Measurements from ENCODE around the gene MMADHC.
A peak's percentile ranks its signal among the peaks of the same experiment; 100 is the strongest.

The MMADHC gene

DNA sequence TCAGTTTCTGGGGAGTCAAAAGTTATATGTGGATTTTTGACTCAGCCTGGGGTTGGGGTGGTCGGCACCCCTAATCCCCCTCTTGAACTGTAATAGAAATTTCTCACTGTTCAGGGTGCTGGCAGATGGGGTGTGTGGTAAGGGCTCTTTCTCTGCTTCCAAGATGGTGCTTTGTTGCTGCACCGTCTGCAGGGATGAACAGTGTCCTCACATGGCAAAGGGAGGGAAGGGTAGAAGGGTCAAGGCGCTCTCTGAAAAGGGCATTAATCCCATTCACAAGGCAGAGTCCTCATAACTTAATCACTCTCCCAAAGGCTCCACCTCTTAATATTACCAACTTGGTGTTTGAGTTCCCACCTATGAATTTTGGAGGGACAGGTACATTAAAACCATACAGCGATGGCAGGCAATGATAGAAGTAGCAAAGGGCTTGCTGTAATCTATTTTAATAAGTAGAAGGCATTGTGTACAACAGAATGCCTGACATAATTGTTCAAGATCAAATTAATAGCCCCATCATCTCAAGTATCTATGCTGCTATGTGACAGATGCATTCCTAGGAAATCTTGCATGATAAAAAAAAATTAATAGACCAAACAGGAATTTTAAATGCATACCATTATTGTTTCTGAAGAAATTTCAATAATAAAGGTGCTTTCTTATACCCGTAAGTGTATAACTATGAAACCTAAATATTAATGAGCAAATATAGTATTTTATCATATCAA lies 28.1 kb downstream of the MMADHC start:
- Mint-ChIP-seq H3K9me3 (no peaks in the 10 kb centered on the region), H3K4me1 (no peaks in the 10 kb centered on the region), H3K36me3 (no peaks in the 10 kb centered on the region), H3K27ac (no peak overlapping the region), H3K27me3 (peaks cover 4% of the 10 kb centered on the region), H3K4me3 (no peak overlapping the region)
- ATAC-seq (ENCODE audit: low read depth) (no peak), DNase-seq (ENCODE audit: low spot score in 2 of 2) (no peak)

- Mint-ChIP-seq H3K27me3 (peaks cover 8% of the 10 kb centered on the region), H3K4me1 (no peaks in the 10 kb centered on the region), H3K4me3 (no peak overlapping the region), H3K36me3 (no peaks in the 10 kb centered on the region), H3K9me3 (no peaks in the 10 kb centered on the region), H3K27ac (no peak overlapping the region)
- DNase-seq (ENCODE audit: low spot score in 2 of 2), result no peak
- ATAC-seq (ENCODE audit: low read depth), result no peak
Measured at GRCh38 chr2:149556452-149556851, 31.1 kb downstream of the MMADHC start.

DNA sequence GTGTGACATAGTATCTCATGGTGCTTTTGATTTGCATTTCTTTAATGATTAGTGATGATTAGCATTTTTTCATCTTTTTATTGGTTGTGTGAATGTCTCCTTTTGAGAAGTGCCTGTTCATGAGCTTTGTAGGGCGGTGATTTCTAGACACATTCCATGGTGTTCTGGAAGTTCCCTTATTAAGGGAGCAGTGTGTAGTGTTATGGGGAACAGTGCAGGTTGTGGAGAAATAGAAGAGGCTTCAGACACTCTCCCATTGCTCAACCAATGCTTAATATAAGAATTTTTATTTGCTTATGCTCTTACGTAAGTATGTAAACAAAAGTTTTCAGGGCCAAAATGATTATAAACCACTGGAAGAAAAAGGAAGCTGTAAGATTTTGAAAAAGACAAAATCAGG lies 34.7 kb downstream of the MMADHC start:
- H3K4me1 Mint-ChIP-seq, result no peaks in the 10 kb centered on the region
- no peak overlapping the region for H3K27ac Mint-ChIP-seq
- ATAC-seq (ENCODE audit: low read depth) (no peak), DNase-seq (ENCODE audit: low spot score in 2 of 2) (no peak)
- H3K4me3 Mint-ChIP-seq, result no peak overlapping the region
- H3K27me3 Mint-ChIP-seq, result peaks cover 5% of the 10 kb centered on the region
- no peaks in the 10 kb centered on the region for H3K36me3 Mint-ChIP-seq
- H3K9me3 Mint-ChIP-seq, result peaks cover 1% of the 10 kb centered on the region

- DNase-seq (ENCODE audit: low spot score in 2 of 2) (no peak), ATAC-seq (ENCODE audit: low read depth) (no peak)
- Mint-ChIP-seq H3K27ac (no peak overlapping the region), H3K27me3 (peaks cover 5% of the 10 kb centered on the region), H3K9me3 (peaks cover 1% of the 10 kb centered on the region), H3K4me3 (no peak overlapping the region), H3K36me3 (no peaks in the 10 kb centered on the region), H3K4me1 (no peaks in the 10 kb centered on the region)
Measured at GRCh38 chr2:149552226-149552625, 35.3 kb downstream of the MMADHC start.

DNA sequence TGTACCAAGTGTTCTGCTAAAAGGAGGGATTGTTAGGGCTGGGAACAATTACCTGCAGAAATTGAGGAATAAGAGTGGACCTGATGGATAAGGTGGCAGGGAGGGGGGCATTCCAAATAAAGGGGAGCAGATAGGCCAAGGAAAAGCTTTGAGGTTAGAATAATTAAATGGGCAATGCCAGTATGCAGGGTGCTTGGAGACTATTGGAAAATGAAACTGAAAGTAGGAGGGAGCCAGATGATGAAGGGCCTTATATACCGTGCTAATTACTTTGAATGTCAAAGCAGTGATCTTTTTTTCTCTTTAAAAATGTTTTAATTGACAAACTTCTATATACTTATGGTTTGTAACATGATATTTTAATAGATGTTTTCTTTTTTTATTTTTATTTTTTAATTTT lies 42.9 kb downstream of the MMADHC start:
- Mint-ChIP-seq H3K9me3 (no peaks in the 10 kb centered on the region), H3K36me3 (no peaks in the 10 kb centered on the region), H3K4me1 (peaks cover 5% of the 10 kb centered on the region), H3K27ac (no peak overlapping the region), H3K4me3 (no peak overlapping the region), H3K27me3 (peaks cover 2% of the 10 kb centered on the region)
- DNase-seq (ENCODE audit: low spot score in 2 of 2) (no peak), ATAC-seq (ENCODE audit: low read depth) (peak; percentile 46)

DNA sequence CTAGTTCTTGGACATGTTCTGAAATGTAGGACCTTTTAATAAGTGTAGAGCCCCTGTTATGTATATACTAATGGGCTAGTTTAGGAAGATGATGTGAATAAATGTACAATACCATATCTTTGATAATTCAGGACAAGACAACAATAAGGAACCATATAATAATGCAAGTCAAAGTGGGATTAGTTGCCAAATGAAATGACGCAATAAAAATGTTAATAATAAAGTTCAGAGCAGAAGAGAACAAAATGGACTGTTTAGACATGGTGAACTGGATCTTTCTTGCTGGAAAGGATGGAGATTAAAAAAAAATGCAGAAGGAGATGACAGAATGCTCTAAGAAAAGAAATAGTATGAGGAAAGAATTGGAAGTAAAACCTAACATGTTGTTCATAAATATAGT lies 43.7 kb downstream of the MMADHC start:
- Mint-ChIP-seq H3K27ac (no peak overlapping the region), H3K9me3 (no peaks in the 10 kb centered on the region), H3K36me3 (no peaks in the 10 kb centered on the region), H3K4me1 (peaks cover 5% of the 10 kb centered on the region), H3K4me3 (no peak overlapping the region), H3K27me3 (peaks cover 2% of the 10 kb centered on the region)
- DNase-seq (ENCODE audit: low spot score in 2 of 2) (no peak), ATAC-seq (ENCODE audit: low read depth) (no peak)

DNA sequence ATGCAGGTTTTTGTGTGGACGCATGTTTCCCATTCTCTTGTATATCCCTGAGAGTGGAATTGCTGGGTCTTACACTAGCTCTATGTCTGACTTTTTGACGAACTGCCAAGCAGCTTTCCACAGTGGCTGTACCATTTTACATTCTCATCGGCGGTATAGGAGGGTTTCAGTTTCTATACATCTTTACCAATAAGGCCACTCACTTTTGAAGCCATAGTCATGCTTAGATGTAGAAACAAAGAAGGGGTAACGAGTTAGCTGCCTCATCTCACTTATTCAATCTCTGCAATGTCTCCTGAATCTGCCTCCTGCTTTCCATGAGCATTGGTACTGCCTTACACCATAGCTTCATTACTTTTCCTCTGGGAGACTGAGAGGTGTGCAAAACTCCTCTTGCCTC lies 47.4 kb downstream of the MMADHC start:
- Mint-ChIP-seq H3K27me3 (peaks cover 4% of the 10 kb centered on the region), H3K9me3 (peaks cover 2% of the 10 kb centered on the region), H3K4me3 (no peak overlapping the region), H3K4me1 (peaks cover 10% of the 10 kb centered on the region), H3K36me3 (no peaks in the 10 kb centered on the region), H3K27ac (no peak overlapping the region)
- DNase-seq (ENCODE audit: low spot score in 2 of 2) (no peak), ATAC-seq (ENCODE audit: low read depth) (no peak)

GRCh38 chr2:149538138-149538833 lies 49.3 kb downstream of the MMADHC start:
- H3K36me3 Mint-ChIP-seq, result no peaks in the 10 kb centered on the region

GRCh38 chr2:149537092-149537726 lies 50.4 kb downstream of the MMADHC start:
- Mint-ChIP-seq H3K36me3 (no peaks in the 10 kb centered on the region), H3K27me3 (peaks cover 2% of the 10 kb centered on the region), H3K9me3 (peaks cover 2% of the 10 kb centered on the region), H3K27ac (no peak overlapping the region), H3K4me1 (peaks cover 5% of the 10 kb centered on the region), H3K4me3 (no peak overlapping the region)
- DNase-seq (ENCODE audit: low spot score in 2 of 2) (no peak), ATAC-seq (ENCODE audit: low read depth) (no peak)

More at GRCh38 chr2:149538138-149538833, 49.3 kb downstream of the MMADHC start:
- Mint-ChIP-seq H3K9me3 (peaks cover 2% of the 10 kb centered on the region), H3K27ac (no peak overlapping the region), H3K4me3 (no peak overlapping the region), H3K4me1 (peaks cover 5% of the 10 kb centered on the region), H3K27me3 (peaks cover 2% of the 10 kb centered on the region)
- DNase-seq (ENCODE audit: low spot score in 2 of 2), result no peak
- ATAC-seq (ENCODE audit: low read depth), result no peak

DNA sequence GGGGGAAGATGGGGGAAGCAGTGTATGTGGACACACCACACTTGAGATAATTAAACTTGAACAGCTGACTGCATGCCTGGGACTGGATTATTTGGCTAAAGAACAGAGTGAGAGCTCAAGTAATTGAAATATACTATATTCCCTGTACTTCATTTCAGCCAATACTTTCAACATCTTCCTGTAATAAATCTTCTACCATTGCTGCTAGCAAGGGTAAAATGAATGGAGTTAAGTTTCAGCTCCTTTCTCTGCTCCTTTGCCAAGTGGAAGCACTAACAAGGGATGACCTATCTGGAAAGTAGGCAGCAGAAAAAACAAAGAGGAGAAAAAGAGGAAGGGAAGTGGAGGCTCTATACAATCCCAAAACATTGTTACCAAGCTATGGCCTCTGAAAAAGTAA lies 50.9 kb downstream of the MMADHC start:
- Mint-ChIP-seq H3K9me3 (peaks cover 2% of the 10 kb centered on the region), H3K27me3 (peaks cover 2% of the 10 kb centered on the region), H3K4me3 (no peak overlapping the region), H3K27ac (no peak overlapping the region), H3K36me3 (no peaks in the 10 kb centered on the region), H3K4me1 (peaks cover 5% of the 10 kb centered on the region)
- DNase-seq (ENCODE audit: low spot score in 2 of 2) (no peak), ATAC-seq (ENCODE audit: low read depth) (no peak)

DNA sequence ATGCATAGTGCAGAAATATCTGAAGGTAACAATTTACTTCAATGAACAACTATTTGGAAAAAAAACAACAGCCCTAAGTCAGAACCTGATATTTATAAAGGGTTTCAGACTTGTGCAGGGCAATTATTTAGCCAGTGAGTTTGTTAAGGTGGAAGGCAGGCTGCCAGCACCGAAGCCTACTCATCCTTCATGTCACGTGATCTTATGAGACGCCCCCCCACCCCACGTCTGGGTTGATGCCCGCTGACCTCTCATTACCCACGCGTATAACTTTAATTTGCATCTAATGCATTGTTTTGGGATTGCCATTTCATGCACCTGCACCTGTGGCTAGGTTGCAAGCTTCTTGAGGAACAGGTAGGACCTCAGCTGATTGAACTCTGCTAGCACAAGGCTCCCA lies 52.9 kb downstream of the MMADHC start:
- no peak overlapping the region for H3K27ac Mint-ChIP-seq
- ATAC-seq (ENCODE audit: low read depth), result no peak
- H3K4me3 Mint-ChIP-seq, result no peak overlapping the region
- no peaks in the 10 kb centered on the region for H3K36me3 Mint-ChIP-seq
- H3K27me3 Mint-ChIP-seq, result peaks cover 2% of the 10 kb centered on the region
- peaks cover 2% of the 10 kb centered on the region for H3K9me3 Mint-ChIP-seq
- no peak for DNase-seq (ENCODE audit: low spot score in 2 of 2)
- H3K4me1 Mint-ChIP-seq, result peaks cover 5% of the 10 kb centered on the region

DNA sequence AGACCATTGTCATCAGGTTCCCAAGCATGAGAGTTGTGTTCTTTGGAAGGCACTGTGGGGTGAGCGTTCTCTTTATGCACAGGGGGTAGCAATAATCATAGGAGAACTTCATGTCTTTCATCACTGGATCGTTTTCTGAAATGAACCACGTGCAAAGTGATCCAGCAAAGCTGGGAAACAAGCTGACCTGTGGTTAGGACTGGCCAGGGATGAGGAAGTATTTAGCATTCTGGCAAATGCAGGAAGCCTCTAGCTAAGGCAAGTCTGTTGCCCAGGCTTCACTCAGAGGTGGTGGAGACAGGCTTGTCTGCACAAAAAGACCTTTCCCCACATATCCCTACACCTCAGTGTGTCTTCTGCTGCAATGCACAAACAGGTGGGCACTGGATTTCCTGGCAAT lies 58.6 kb downstream of the MMADHC start:
- no peaks in the 10 kb centered on the region for H3K9me3 Mint-ChIP-seq
- no peaks in the 10 kb centered on the region for H3K36me3 Mint-ChIP-seq
- no peak overlapping the region for H3K4me3 Mint-ChIP-seq
- DNase-seq (ENCODE audit: low spot score in 2 of 2) (no peak), ATAC-seq (ENCODE audit: low read depth) (no peak)
- peaks cover 10% of the 10 kb centered on the region for H3K27me3 Mint-ChIP-seq
- H3K27ac Mint-ChIP-seq, result no peak overlapping the region
- no peaks in the 10 kb centered on the region for H3K4me1 Mint-ChIP-seq

DNA sequence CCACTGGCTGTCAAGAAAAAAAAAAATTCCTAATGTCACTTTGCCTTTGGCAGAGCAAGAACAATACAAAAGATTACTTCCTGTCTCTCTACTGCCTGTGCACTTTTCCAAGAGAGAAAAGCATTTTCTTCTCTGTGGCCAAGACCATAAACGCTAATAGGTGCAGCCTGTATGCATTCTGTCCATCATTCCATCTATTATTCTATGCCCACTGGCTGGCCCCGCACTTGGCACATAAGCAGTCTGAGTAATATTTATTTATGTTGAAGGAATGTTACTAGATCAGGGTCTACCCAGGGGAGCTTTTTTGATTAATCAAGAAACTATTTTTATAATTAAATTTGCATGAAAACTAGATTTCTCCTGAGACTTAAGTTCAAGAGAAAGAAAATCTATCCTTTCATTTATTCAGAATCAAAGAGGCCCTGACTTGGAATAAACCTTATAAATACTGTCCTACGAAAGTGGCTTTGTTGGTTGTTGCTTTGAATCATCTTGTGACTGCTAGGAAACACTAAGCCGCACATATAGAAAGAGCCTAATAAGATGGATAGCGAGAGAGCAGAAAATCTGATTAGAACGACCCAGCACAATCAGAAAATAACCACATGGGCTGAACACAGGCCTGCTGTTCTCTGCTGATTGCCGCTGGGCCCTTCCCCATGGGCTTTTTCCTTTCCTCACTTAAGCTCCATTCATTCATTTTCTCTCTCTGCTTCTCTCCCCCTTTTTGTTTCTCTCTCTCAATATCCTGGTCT lies 59.4 kb downstream of the MMADHC start:
- ATAC-seq (ENCODE audit: low read depth) (no peak), DNase-seq (ENCODE audit: low spot score in 2 of 2) (no peak)
- no peaks in the 10 kb centered on the region for H3K36me3 Mint-ChIP-seq
- H3K4me3 Mint-ChIP-seq, result no peak overlapping the region
- H3K27me3 Mint-ChIP-seq, result peaks cover 10% of the 10 kb centered on the region
- peaks cover 2% of the 10 kb centered on the region for H3K9me3 Mint-ChIP-seq
- no peak overlapping the region for H3K27ac Mint-ChIP-seq
- no peaks in the 10 kb centered on the region for H3K4me1 Mint-ChIP-seq

GRCh38 chr2:149526689-149527088 lies 60.9 kb downstream of the MMADHC start:
- Mint-ChIP-seq H3K4me3 (no peak overlapping the region), H3K27ac (no peak overlapping the region), H3K4me1 (no peaks in the 10 kb centered on the region), H3K36me3 (no peaks in the 10 kb centered on the region), H3K9me3 (peaks cover 3% of the 10 kb centered on the region), H3K27me3 (peaks cover 10% of the 10 kb centered on the region)
- no peak for ATAC-seq (ENCODE audit: low read depth)
- DNase-seq (ENCODE audit: low spot score in 2 of 2), result no peak

All from memory B cell (primary cell).